RWPE1 (cell line): ENCODE measurements around the gene CD70.

Experiments used
- CTCF ChIA-PET: fragments of 350-600 bp; sonication (Branson Sonifier 250); formaldehyde crosslinking; extraction: SDS; loops from one replicate; lab custom pipeline; 2021; lab: Yijun Ruan, JAX
- POLR2A ChIA-PET: fragments of 400-600 bp; formaldehyde crosslinking; extraction: SDS; loops from one replicate; lab custom pipeline; 2020; ENCODE audit warnings: antibody characterized with exemption; ENCODE audit not compliant: low non-redundant PET; lab: Yijun Ruan, JAX
- DNase-seq: peaks from one replicate; pipeline ENCODE4 v3.0.0; 2012; ENCODE audit warnings: low spot score
- H3K27ac ChIP-seq: fragments of 450-650 bp; 2 replicates; pipeline ENCODE4 v1.5.1; 2017
- TF ChIP-seq, protein P1 (sequence below): fragments of 450-650 bp; conservative IDR thresholded peaks from 2 replicates; pipeline ENCODE4 v1.5.1; 2017; ENCODE audit warnings: low read depth, mild to moderate bottlenecking

Gene CD70

DNA sequence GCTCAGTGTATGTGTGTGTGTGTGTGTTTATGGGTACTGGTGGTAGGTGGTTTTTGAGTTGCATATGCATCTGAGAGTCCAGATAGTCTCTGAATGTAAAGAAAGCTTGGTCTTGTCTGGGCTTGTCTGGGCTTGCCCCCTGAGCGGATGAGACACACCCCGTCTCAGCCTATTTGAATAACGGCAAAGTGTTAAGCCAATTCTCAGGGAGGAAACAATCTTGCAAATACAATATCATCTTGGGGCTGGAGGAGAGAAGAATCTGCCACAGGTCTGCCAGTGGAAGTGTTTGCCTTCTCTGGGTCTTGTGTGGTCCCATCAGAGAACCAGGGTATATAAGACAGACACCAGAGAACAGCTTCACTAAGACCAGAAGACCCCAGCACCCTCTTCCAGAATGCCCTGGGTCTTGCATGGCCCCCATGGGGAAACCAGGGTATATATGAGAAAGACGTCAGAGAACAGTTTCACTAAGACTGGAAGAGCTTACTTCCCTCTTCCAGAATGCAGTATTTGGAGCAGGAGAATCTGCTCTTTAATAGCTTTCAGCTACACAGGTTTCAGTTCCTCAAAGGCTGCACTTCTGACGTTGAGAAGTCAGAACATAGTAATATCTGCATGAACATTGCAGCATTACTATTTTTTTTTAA is 13.3 kb downstream of the CD70 start:
- peak; percentile 88 for DNase-seq
- CTCF ChIA-PET, result no interaction called here
- POLR2A ChIA-PET, result no interaction called here
- TF ChIP-seq, protein P1, sequence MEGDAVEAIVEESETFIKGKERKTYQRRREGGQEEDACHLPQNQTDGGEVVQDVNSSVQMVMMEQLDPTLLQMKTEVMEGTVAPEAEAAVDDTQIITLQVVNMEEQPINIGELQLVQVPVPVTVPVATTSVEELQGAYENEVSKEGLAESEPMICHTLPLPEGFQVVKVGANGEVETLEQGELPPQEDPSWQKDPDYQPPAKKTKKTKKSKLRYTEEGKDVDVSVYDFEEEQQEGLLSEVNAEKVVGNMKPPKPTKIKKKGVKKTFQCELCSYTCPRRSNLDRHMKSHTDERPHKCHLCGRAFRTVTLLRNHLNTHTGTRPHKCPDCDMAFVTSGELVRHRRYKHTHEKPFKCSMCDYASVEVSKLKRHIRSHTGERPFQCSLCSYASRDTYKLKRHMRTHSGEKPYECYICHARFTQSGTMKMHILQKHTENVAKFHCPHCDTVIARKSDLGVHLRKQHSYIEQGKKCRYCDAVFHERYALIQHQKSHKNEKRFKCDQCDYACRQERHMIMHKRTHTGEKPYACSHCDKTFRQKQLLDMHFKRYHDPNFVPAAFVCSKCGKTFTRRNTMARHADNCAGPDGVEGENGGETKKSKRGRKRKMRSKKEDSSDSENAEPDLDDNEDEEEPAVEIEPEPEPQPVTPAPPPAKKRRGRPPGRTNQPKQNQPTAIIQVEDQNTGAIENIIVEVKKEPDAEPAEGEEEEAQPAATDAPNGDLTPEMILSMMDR, result no peak
- peak overlapping the region; percentile 69 for H3K27ac ChIP-seq

- DNase-seq, result no peak
- POLR2A ChIA-PET, result no interaction called here
- TF ChIP-seq, protein P1, result no peak
- H3K27ac ChIP-seq, result peak overlapping the region; percentile 69
- CTCF ChIA-PET, result no interaction called here
Observed at GRCh38 chr19:6576869-6577475, 14.0 kb downstream of the CD70 start.

DNA sequence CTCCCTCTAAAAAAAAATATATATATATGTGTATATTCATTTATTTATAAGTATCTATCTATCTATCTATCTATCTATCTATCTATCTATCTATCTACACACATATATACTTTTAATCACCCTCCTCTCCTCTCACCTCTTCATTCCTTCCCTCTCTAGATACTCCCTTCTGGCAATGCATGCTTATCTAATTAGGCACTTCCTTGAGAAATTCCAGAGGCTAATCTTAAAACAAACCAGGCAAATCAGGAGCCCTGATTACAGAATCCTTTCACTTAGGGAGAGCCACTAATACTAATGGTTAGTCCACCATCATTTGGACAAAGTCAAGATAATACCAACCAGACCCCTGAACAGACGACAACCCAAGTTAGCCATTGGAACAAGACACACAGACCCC is 17.6 kb downstream of the CD70 start:
- no peak for DNase-seq
- TF ChIP-seq, protein P1, result no peak
- H3K27ac ChIP-seq, result no peak overlapping the region
- CTCF ChIA-PET, result no interaction called here
- POLR2A ChIA-PET, result no interaction called here

GRCh38 chr19:6572217-6572616 is 18.7 kb downstream of the CD70 start:
- H3K27ac ChIP-seq, result no peak overlapping the region
- CTCF ChIA-PET, result no interaction called here
- TF ChIP-seq, protein P1, result no peak
- no peak for DNase-seq
- POLR2A ChIA-PET, result no interaction called here

GRCh38 chr19:6571167-6571566 is 19.8 kb downstream of the CD70 start:
- CTCF ChIA-PET, result no interaction called here
- TF ChIP-seq, protein P1, result no peak
- POLR2A ChIA-PET, result no interaction called here
- H3K27ac ChIP-seq, result no peak overlapping the region
- DNase-seq, result no peak

DNA sequence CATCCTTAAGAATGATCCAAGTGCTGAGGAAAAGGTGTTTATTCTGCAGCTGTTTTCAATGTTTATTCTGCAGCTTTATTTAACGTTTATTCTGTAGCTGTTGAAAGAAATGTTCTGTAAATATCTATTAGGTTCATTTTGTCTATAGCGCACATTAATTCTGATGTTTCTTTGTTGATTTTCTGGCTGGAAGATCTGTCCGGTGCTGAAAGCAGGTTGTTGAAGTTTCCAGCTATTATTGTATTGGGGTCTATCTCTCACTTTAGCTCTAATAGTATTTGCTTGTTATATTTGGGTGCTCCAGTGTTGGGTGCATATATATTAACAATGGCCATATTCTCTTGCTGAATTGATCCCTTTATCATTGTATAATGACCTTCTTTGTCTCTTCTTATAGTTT is 20.2 kb downstream of the CD70 start:
- TF ChIP-seq, protein P1, result no peak
- POLR2A ChIA-PET, result no interaction called here
- H3K27ac ChIP-seq, result no peak overlapping the region
- CTCF ChIA-PET, result no interaction called here
- DNase-seq, result no peak
